Measurements from ENCODE around the gene GNAQ. TPM values are rescaled to one million over a fixed set of nuclear protein-coding genes. Genes with fewer than 3 reads are reported as not detected.

Gene GNAQ
- total and polyA plus RNA-seq, 2 donors (not counting 1 experiment from before 2014, with no cell fraction given) = 30.4 to 74.3 TPM

DNA sequence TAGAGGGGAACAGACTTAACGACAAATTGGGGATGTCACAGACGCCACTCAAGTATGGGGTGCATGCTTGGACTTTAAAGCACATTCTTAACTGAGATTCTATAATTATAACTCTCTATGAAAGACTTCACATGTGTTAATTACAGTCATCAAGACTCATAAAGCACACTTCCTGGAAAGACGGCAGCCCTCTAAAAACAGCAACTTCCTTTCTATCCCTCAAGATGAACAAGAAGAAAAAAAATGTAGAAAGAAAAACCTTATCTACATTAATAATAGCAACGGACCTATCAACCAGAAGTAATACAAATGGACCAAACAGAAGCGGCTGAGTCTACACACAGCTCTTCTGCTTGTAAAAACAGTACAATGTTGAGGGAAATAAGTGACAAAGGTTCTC, 21.2 kb downstream of the GNAQ start:
- no peak overlapping the region for H3K9ac ChIP-seq (ENCODE audit: insufficient read depth, low read length)
- no peak overlapping the region for H3K4me2 ChIP-seq (ENCODE audit: extremely low read depth, insufficient read depth, low read length)
- no peak overlapping the region for H3K27ac ChIP-seq (ENCODE audit: insufficient read depth, low read length)
- no peaks in the 10 kb centered on the region for H3K27me3 ChIP-seq (ENCODE audit: control insufficient read depth, insufficient read depth, low read length)
- no peaks in the 10 kb centered on the region for H3K36me3 ChIP-seq (ENCODE audit: control insufficient read depth, insufficient read depth, low read length)
- no peaks in the 10 kb centered on the region for H4K20me1 ChIP-seq (ENCODE audit: control insufficient read depth, extremely low read depth, insufficient read depth, low read length)
- DNase-seq (ENCODE audit: low read depth in 2 of 2) = no peak
- H3K79me2 ChIP-seq (ENCODE audit: control insufficient read depth, insufficient read depth, low read length) = peaks cover 30% of the 10 kb centered on the region
- H3K4me3 ChIP-seq (replicated peaks in 1 of 4; ENCODE audit: control extremely low read depth in 1 of 4, insufficient read depth in 1 of 4, low read depth in 3 of 4, low read length in 4 of 4) = no peak overlapping the region
- H2AFZ ChIP-seq (ENCODE audit: low read length) = no peak overlapping the region
- TF ChIP-seq EZH2 (IDR thresholded peaks at IDR 0.05; ENCODE audit: low read length, missing control alignments) = no peak
- TF ChIP-seq, protein P1, sequence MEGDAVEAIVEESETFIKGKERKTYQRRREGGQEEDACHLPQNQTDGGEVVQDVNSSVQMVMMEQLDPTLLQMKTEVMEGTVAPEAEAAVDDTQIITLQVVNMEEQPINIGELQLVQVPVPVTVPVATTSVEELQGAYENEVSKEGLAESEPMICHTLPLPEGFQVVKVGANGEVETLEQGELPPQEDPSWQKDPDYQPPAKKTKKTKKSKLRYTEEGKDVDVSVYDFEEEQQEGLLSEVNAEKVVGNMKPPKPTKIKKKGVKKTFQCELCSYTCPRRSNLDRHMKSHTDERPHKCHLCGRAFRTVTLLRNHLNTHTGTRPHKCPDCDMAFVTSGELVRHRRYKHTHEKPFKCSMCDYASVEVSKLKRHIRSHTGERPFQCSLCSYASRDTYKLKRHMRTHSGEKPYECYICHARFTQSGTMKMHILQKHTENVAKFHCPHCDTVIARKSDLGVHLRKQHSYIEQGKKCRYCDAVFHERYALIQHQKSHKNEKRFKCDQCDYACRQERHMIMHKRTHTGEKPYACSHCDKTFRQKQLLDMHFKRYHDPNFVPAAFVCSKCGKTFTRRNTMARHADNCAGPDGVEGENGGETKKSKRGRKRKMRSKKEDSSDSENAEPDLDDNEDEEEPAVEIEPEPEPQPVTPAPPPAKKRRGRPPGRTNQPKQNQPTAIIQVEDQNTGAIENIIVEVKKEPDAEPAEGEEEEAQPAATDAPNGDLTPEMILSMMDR (conservative IDR thresholded peaks at IDR 0.05 in 1 of 2, IDR thresholded peaks at IDR 0.05 in 1 of 2; ENCODE audit: low read depth in 1 of 2, low read length in 2 of 2) = no peak
- no peaks in the 10 kb centered on the region for H3K9me3 ChIP-seq (ENCODE audit: control insufficient read depth, insufficient read depth, low read depth, low read length)
- no peaks in the 10 kb centered on the region for H3K4me1 ChIP-seq (ENCODE audit: control insufficient read depth, extremely low read depth, insufficient read depth, low read length)

DNA sequence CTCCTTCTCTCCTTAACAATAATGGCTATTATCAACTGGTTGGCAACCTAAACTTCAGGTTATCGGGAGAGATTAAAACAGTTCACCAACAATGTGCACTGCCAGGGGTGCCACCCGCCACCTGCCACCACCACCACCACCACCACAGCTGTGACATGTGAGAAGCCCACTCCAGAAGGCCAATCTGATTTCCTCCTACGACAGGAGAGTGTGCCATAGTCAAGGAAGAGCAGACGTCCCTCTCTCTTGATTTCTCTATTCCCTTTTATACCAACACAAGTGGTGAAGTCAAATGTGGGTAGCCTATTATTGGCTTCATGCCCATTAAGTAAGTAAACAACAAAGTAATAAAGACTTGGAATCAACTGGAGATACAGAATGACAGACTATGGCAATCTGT, 22.4 kb downstream of the GNAQ start:
- H3K27ac ChIP-seq (ENCODE audit: insufficient read depth, low read length) = no peak overlapping the region
- no peak overlapping the region for H3K4me3 ChIP-seq (replicated peaks in 1 of 4; ENCODE audit: control extremely low read depth in 1 of 4, insufficient read depth in 1 of 4, low read depth in 3 of 4, low read length in 4 of 4)
- H3K27me3 ChIP-seq (ENCODE audit: control insufficient read depth, insufficient read depth, low read length) = no peaks in the 10 kb centered on the region
- no peak overlapping the region for H3K4me2 ChIP-seq (ENCODE audit: extremely low read depth, insufficient read depth, low read length)
- H3K4me1 ChIP-seq (ENCODE audit: control insufficient read depth, extremely low read depth, insufficient read depth, low read length) = peaks cover 3% of the 10 kb centered on the region
- H4K20me1 ChIP-seq (ENCODE audit: control insufficient read depth, extremely low read depth, insufficient read depth, low read length) = no peaks in the 10 kb centered on the region
- peaks cover 31% of the 10 kb centered on the region for H3K79me2 ChIP-seq (ENCODE audit: control insufficient read depth, insufficient read depth, low read length)
- TF ChIP-seq, protein P1 (conservative IDR thresholded peaks at IDR 0.05 in 1 of 2, IDR thresholded peaks at IDR 0.05 in 1 of 2; ENCODE audit: low read depth in 1 of 2, low read length in 2 of 2) = no peak
- no peak for TF ChIP-seq EZH2 (IDR thresholded peaks at IDR 0.05; ENCODE audit: low read length, missing control alignments)
- H2AFZ ChIP-seq (ENCODE audit: low read length) = no peak overlapping the region
- no peaks in the 10 kb centered on the region for H3K36me3 ChIP-seq (ENCODE audit: control insufficient read depth, insufficient read depth, low read length)
- no peak overlapping the region for H3K9ac ChIP-seq (ENCODE audit: insufficient read depth, low read length)
- no peak for DNase-seq (ENCODE audit: low read depth in 2 of 2)
- H3K9me3 ChIP-seq (ENCODE audit: control insufficient read depth, insufficient read depth, low read depth, low read length) = no peaks in the 10 kb centered on the region

DNA sequence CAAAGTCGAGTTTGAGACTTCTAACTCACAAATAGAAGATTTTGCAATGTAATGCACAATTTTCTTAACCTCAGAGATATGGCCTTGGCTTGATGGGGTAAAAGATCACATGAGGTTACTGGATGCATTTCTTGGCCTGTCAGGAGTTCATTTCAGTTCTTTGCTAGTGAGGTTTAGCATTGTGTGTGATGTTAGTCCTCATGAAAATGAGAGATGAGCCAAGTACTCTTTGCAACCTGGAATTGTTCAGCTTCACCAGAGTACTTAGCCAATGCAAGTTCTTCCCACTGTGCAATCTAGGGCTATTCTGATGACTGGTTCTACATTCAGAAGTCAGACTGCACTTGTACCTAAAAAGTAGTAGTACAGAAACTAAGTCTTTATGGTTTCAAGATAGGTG, 24.9 kb downstream of the GNAQ start:
- Histone ChIP-seq H3K9ac (ENCODE audit: insufficient read depth, low read length) (no peak overlapping the region), H3K79me2 (ENCODE audit: control insufficient read depth, insufficient read depth, low read length) (peaks cover 40% of the 10 kb centered on the region), H3K4me1 (ENCODE audit: control insufficient read depth, extremely low read depth, insufficient read depth, low read length) (peaks cover 10% of the 10 kb centered on the region), H3K4me2 (ENCODE audit: extremely low read depth, insufficient read depth, low read length) (no peak overlapping the region), H3K9me3 (ENCODE audit: control insufficient read depth, insufficient read depth, low read depth, low read length) (no peaks in the 10 kb centered on the region), H3K27ac (ENCODE audit: insufficient read depth, low read length) (no peak overlapping the region), H2AFZ (ENCODE audit: low read length) (no peak overlapping the region), H3K27me3 (ENCODE audit: control insufficient read depth, insufficient read depth, low read length) (no peaks in the 10 kb centered on the region), H3K36me3 (ENCODE audit: control insufficient read depth, insufficient read depth, low read length) (no peaks in the 10 kb centered on the region), H3K4me3 (replicated peaks in 1 of 4; ENCODE audit: control extremely low read depth in 1 of 4, insufficient read depth in 1 of 4, low read depth in 3 of 4, low read length in 4 of 4) (no peak overlapping the region), H4K20me1 (ENCODE audit: control insufficient read depth, extremely low read depth, insufficient read depth, low read length) (no peaks in the 10 kb centered on the region)
- DNase-seq (ENCODE audit: low read depth in 2 of 2) = no peak
- TF ChIP-seq EZH2 (IDR thresholded peaks at IDR 0.05; ENCODE audit: low read length, missing control alignments) = no peak
- TF ChIP-seq, protein P1 (conservative IDR thresholded peaks at IDR 0.05 in 1 of 2, IDR thresholded peaks at IDR 0.05 in 1 of 2; ENCODE audit: low read depth in 1 of 2, low read length in 2 of 2) = no peak

Data from fibroblast of lung (primary cell).